ENCODE results near the gene MSL3B.

Gene MSL3B

GRCh38 chr2:233831861-233832260 is 36.3 kb downstream of the MSL3B start:
- no peaks in the 10 kb centered on the region for H3K9me2 ChIP-seq (ENCODE audit: insufficient read depth)
- no peak overlapping the region for H2AFZ ChIP-seq
- BruUV-seq (replicated peaks): no TSS peak
- H3K79me2 ChIP-seq (ENCODE audit: low read depth): peaks cover 4% of the 10 kb centered on the region; the same call in 1 of the 2 replicates
- DNase-seq: no peak
- no peaks in the 10 kb centered on the region for H3K9me3 ChIP-seq (ENCODE audit: insufficient read depth, low read depth)
- ChIA-PET POLR2A (ENCODE audit: unreplicated experiment) (interaction anchor here (0.6 kb wide), 1 partner anchor 591 kb away, joined by 4 read pairs; no protein-coding TSS in a partner anchor), CTCF (interaction anchor here (0.6 to 1.2 kb wide), 5 partner anchors 76 to 519 kb away, joined by 3 to 11 read pairs (median 7); no protein-coding TSS in a partner anchor)
- H4K20me1 ChIP-seq (ENCODE audit: insufficient read depth): no peaks in the 10 kb centered on the region
- H3F3A ChIP-seq (ENCODE audit: insufficient read depth, low read depth): peaks cover 43% of the 10 kb centered on the region; the same call in 1 of the 2 replicates
- H3K4me1 ChIP-seq (replicated peaks; ENCODE audit: insufficient read depth): no peaks in the 10 kb centered on the region
- no peak overlapping the region for H3K4me2 ChIP-seq
- 0 out of 2 replicates have a peak, but pooled peaks cover 6% of the 10 kb centered on the region for H3K36me3 ChIP-seq (ENCODE audit: low read depth)
- intact Hi-C loops (cut with micrococcal nuclease; ENCODE audit: unreplicated experiment): loop anchor here (1.0 to 5.0 kb wide), 7 partner anchors 141 to 980 kb away; partner anchors contain the start of gene USP40
- no peaks in the 10 kb centered on the region for H3K27me3 ChIP-seq (ENCODE audit: insufficient read depth, low read depth)
- H3K27ac ChIP-seq: no peak overlapping the region
- TF ChIP-seq CTCF (conservative IDR thresholded peaks at IDR 0.05): no peak
- no peak for TF ChIP-seq EZH2 (IDR thresholded peaks at IDR 0.05; ENCODE audit: low read depth)
- H3K4me3 ChIP-seq: no peak overlapping the region

DNA sequence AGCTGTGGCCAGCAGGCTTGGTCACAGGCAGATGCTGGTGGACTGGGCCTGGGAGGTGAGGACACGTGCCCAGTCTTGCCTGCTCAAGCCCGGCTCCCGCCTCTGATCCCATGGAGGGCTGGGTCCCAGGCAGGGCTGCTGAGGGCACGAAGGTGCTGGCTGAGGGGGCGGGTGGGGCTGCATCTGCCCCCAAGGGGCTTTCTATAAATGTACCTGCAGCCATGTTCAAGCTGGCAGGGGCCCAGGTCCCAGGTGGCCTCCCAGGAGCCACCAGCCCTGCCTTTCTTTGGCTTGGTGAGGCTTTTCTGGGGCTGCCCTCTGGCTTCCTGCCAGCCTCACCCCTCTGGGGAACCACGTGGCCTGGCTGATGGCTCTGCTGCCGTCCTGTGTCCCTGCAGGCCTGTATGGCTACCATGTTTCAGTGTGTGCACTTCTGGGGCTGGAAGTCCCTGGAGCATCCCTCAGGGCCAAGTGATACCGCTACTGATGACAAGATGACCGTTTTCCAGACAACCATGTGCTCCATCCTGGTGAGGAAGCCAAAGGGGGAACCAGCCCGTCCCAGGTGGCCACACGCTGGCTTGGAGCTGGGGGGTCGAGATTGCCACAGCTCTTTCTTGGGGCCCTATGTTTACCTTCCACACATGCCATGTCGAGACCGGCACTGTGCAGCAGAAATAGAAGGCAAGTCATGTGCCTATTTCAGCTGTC is 37.0 kb downstream of the MSL3B start:
- H3K4me3 ChIP-seq: no peak overlapping the region
- H3K27me3 ChIP-seq (ENCODE audit: insufficient read depth, low read depth): no peaks in the 10 kb centered on the region
- peaks cover 36% of the 10 kb centered on the region; the same call in 1 of the 2 replicates for H3F3A ChIP-seq (ENCODE audit: insufficient read depth, low read depth)
- no TSS peak for BruUV-seq (replicated peaks)
- no peak overlapping the region for H3K27ac ChIP-seq
- H3K36me3 ChIP-seq (ENCODE audit: low read depth): 0 out of 2 replicates have a peak, but pooled peaks cover under 1% of the 10 kb centered on the region
- H2AFZ ChIP-seq: no peak overlapping the region
- H3K4me1 ChIP-seq (replicated peaks; ENCODE audit: insufficient read depth): no peaks in the 10 kb centered on the region
- ChIA-PET POLR2A (ENCODE audit: unreplicated experiment) (interaction anchor here (0.6 kb wide), 1 partner anchor 592 kb away, joined by 4 read pairs; no protein-coding TSS in a partner anchor), CTCF (no interaction called here)
- intact Hi-C loops (cut with micrococcal nuclease; ENCODE audit: unreplicated experiment): loop anchor here (5.0 kb wide), 3 partner anchors 264 to 979 kb away; partner anchors contain the start of gene USP40
- no peaks in the 10 kb centered on the region for H3K9me2 ChIP-seq (ENCODE audit: insufficient read depth)
- DNase-seq: no peak
- no peaks in the 10 kb centered on the region for H4K20me1 ChIP-seq (ENCODE audit: insufficient read depth)
- no peaks in the 10 kb centered on the region for H3K79me2 ChIP-seq (ENCODE audit: low read depth)
- no peak overlapping the region for H3K4me2 ChIP-seq
- H3K9me3 ChIP-seq (ENCODE audit: insufficient read depth, low read depth): no peaks in the 10 kb centered on the region
- TF ChIP-seq EZH2 (IDR thresholded peaks at IDR 0.05; ENCODE audit: low read depth) (no peak), CTCF (conservative IDR thresholded peaks at IDR 0.05) (no peak)

- Histone ChIP-seq H4K20me1 (ENCODE audit: insufficient read depth) (no peaks in the 10 kb centered on the region), H3K4me2 (no peak overlapping the region), H3K27me3 (ENCODE audit: insufficient read depth, low read depth) (no peaks in the 10 kb centered on the region), H3K36me3 (ENCODE audit: low read depth) (no peaks in the 10 kb centered on the region), H3F3A (ENCODE audit: insufficient read depth, low read depth) (peaks cover 27% of the 10 kb centered on the region; the same call in 1 of the 2 replicates), H3K9me2 (ENCODE audit: insufficient read depth) (no peaks in the 10 kb centered on the region), H3K79me2 (ENCODE audit: low read depth) (no peaks in the 10 kb centered on the region), H3K27ac (no peak overlapping the region), H3K9me3 (ENCODE audit: insufficient read depth, low read depth) (no peaks in the 10 kb centered on the region), H3K4me3 (no peak overlapping the region), H2AFZ (no peak overlapping the region), H3K4me1 (replicated peaks; ENCODE audit: insufficient read depth) (no peaks in the 10 kb centered on the region)
- POLR2A ChIA-PET (ENCODE audit: unreplicated experiment): no interaction called here
- BruUV-seq (replicated peaks): no TSS peak
- TF ChIP-seq EZH2 (IDR thresholded peaks at IDR 0.05; ENCODE audit: low read depth) (no peak), CTCF (conservative IDR thresholded peaks at IDR 0.05) (no peak)
- CTCF ChIA-PET: no interaction called here
- intact Hi-C loops (cut with micrococcal nuclease; ENCODE audit: unreplicated experiment): loop anchor here (5.0 kb wide), 3 partner anchors 263 to 978 kb away; partner anchors contain the start of gene USP40
- DNase-seq: no peak
Observed at GRCh38 chr2:233830111-233830802, 37.9 kb downstream of the MSL3B start.

All from PC-9 (cell line).